GM18508 (cell line): ENCODE results near the gene MPL.
"Not testable (repeated sequence)": the region's sequence is repeated elsewhere in the genome, so short reads cannot be mapped to it uniquely, and the experiment has no call there.

Experiments used
- ATAC-seq: cut with Tn5 transposase; IDR thresholded peaks from one replicate; pipeline ENCODE4 v1.9.1; 2021; ENCODE audit warnings: moderate number of reproducible peaks; ENCODE audit not compliant: insufficient read depth, unreplicated experiment

The MPL gene

GRCh38 chr1:43369779-43370178, 32.2 kb downstream of the MPL start:
- ATAC-seq, result not testable (repeated sequence)

DNA sequence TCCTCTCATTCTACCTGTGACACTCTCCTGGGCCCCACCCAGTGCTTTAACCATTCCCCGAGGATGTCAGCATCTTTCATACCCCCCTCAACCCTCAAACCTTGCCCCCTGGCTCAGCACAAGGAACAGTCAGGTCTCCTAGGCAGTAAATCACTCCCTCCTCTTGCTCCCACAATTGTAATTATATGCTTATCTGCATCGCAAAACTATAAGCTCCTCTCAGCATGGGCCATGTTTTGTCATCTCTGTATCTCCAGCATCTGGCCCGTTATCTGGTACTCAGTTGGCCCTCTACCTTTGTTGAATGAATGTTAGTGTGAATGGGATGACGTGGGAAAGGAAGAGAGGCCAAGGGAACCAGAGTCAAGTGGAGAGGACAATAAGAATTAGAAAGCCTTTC, 32.9 kb downstream of the MPL start:
- ATAC-seq, result no peak

GRCh38 chr1:43372172-43372571, 34.6 kb downstream of the MPL start:
- no peak for ATAC-seq

- ATAC-seq, result no peak
Observed at GRCh38 chr1:43373066-43373940, 35.7 kb downstream of the MPL start.

DNA sequence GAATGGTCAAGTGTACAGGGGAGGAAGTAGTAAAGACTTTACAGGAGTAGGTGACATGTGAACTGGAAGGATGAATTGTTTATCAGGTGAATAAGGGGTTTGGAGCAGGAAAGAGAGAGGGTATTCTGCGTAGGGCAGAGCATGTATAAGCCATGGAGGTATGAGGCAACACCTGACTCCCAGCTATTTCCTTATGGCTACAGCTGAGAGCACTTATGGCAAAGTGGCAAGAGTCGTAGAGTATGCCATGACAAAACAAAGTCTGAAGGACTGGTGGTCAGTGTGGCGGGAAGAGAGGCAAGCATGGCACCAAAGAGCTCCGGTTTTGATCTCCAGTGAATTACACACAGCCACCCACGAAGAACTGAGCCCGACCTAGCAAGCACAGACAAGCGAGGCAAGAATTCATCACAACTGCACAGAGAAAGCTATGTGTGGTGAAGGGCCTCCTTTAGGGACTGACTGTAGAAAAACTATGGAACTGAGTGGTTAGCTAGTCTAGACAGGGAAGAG, 39.2 kb downstream of the MPL start:
- ATAC-seq, result no peak

DNA sequence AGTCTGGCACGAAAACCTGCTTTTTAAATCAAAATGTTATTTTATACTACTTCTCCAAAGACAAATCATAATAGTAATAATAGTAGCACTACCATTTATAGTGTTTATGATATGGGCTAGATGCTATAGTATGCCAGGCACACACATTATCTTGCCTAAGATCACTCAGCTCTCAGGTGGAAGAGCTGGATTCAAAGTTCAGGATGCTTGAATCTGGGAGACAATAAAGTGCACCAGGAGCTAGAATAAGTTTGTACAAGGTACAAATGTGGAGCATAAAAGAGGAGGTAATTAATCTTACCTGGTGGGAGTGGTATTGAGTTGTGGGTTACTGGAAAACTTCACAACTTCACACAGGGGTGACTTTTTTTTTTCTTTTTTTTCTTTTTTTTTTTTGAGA, 40.2 kb downstream of the MPL start:
- no peak for ATAC-seq

DNA sequence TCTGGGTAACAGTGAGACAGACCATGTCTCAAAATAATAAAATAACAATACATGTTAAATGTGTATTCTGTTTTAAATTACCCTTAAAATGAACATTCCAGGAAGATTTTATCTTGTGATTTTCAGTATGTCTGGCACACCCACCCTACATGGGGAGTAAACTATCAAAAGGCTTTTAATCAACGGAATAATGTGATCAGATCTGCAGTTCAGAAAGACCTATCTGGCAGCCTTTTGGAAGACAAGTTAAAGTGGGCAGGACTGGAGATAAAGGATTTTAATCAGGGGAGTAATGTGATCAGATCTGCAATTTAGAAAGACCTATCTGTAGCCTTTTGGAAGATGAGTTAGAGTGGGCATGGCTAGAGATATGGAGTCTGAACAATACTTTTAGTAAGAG, 41.9 kb downstream of the MPL start:
- no peak for ATAC-seq

DNA sequence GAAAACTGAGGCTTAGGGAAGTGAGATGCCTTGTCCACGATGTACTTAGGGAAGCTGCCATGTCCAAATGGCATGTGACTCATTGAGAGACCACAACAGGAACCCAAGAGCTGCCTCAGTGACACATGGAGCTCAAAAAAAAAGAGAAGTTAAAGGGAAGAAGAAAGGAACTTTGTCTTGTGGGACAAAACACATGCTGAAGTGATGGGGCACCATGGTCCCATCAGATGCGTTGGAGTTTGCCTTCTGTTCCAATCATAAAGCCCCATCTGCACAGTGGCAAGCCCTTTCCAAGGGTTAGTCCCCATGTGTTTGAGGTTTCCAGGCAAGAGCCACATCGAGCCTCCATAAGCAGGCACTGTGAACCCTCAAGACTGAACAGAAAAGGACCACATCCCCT, 44.0 kb downstream of the MPL start:
- no peak for ATAC-seq

DNA sequence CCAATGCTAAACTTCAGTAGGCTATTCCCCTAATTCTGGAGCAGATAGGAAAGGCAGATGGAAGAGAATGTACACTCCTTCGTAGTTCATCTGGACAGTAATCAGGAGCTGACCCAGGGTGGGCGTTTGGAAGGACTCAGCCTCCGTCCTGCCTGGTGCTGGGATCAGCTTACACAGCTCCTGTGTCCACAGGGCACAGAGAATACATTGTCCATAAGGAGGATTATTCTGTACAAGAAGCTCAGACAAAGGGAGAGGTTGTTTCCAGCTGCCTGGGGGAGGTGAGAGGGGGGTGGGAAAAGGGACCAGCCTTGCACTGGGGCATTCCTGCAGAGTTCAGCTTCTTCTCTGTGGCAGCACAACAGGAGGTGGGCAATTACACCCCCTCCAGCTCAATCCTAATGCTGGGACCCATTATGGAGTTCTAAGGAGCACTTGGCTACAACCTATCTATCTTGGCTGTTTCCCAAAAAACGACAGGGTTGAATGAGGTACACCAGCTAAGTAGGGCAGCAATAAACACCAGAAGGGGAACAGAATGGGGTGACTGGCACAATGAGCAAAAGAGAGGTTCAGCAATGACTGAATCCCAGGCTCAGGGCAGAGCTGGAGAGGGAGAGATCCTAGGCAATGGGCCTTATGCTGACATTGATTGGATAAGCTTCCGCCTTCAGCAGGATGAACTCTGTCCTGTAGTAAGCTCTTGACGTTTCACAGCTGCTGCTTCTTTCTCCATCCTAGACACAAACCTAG, 44.6 kb downstream of the MPL start:
- no peak for ATAC-seq

DNA sequence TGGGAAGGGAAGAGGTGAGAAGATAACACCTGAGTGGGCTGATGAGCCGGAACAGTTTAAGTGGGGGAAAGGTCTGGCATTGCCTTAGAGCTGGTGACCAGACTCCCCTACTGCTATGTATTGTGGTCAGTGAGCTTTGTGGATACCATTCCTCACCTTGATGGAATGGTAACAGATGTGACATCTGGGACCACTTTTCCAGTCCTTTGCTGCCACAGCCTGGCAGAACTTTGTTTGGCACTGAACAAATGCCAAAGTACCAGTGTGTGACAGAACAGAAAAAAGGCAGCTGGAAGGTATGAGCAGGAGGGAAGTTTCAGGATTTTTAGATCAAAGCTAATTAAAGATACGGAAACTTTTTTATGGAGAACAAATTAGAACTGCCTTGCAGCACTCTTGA, 45.8 kb downstream of the MPL start:
- ATAC-seq, result no peak

- no peak for ATAC-seq
Observed at GRCh38 chr1:43386676-43387075, 49.1 kb downstream of the MPL start.

GRCh38 chr1:43387976-43388599, 50.5 kb downstream of the MPL start:
- no peak for ATAC-seq

DNA sequence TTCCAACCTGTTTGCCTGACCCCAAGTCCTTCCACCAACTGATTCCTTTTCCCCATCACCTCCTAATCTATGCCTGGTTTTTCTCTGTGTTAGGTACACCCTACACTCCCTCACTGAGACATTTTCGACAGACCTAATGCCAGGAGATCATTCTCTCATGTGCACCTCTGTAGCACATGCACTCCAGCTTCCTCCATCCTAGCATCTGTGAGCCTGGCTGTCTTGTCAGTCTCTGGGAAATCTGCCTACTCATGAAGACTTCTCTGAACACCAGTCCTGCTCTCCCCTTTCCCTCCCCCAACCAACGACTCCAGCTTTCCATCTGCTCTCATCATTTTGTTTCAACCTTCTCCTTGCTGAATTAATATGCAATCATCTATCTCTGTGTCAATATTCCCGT, 51.0 kb downstream of the MPL start:
- ATAC-seq, result no peak

DNA sequence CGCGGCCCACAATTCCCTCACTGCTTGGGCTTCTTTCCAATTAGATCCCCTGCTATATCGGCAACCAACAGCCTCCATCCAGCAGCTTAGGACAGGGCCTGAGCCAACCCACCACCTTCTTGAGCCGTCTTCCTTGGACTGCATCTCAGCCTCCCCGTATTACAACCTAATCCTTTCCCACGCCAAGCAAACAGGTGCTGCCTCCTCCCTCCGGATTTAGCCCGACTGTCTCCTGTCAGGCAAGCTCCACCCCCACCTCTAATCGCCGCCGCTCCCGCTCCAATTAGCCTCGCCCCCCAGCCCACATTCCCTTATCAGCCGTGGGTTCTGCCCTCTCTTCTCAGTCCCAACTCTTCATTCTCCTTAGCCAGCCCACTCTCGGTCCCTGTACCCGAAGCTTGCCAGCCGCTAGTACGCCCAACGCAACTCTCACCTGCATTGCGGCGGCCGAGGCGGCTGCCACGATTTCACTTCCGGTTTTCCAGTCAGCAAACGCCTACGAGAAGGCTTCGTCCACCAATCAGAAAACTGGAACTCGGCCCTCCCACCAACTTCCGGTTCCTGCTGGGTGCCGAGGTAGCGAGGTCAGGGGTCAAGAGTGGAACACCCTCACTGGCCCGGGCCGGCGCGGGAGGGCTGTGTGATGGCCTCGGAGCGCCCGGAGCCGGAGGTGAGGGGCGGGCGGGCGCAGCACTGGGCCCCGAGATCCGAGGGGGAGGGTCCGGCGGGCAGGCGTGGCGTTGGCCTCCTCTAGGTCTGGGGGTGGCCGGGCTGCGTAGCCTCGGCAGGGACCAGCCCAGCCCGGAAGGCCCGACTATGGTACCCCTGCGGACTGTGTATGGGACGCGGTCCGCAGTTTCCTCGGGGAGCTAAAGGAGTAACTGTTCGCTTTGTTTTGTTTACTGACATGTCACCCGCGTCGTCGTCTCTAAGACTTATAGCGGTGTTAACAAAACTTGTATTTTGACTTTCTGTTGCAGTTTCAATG, 52.0 kb downstream of the MPL start, which contains the start of the genes MED8 and SZT2:
Gene MED8, minus strand, starts transcription at position 475 of the 988 bp plus-strand sequence. Its CDS starts 36 bp downstream, at position 439.
Gene SZT2, plus strand, starts transcription at position 574 of the 988 bp plus-strand sequence. Its CDS starts 70 bp downstream, at position 644.
- ATAC-seq, result no peak

DNA sequence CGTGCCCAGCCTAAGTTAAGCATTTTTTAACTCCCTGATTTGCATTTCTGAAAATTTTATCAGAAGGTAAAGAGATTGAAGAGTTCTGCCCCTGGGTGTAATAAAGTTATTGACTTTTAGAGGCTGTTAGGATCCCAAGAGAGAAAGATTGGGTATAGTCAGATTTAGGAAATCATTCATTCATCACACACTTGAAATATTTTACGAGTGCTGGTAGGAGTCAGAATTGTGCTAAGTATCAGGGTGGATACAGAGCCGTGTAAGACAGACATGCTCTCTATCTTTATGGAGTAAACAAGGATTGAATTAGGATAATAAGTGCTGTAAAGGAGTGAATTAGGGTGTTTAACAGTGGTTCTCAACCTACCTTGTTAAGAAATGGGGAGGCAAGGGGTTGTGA, 55.1 kb downstream of the MPL start:
- no peak for ATAC-seq

DNA sequence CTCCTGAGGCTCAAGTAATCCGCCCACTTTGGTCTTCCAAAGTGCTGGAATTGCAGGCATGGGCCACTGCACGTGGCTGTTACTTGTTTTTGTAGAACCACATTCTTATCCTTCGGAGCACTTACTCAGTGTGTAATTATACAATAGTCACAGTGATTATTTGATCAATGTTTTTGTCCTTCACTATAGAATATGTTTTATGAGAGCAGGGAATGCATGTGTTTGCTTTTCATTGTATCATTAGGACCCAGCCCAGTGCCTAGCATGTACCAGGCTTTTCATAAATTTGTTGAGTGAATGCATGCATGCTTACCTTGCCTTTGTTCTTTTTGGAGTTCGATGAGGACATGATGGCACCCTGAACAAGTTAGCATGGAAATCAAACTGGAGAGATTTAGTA, 57.9 kb downstream of the MPL start:
- ATAC-seq, result no peak

- no peak for ATAC-seq
Observed at GRCh38 chr1:43396059-43396458, 58.4 kb downstream of the MPL start.

- ATAC-seq, result no peak
Observed at GRCh38 chr1:43398227-43398626, 60.6 kb downstream of the MPL start.

DNA sequence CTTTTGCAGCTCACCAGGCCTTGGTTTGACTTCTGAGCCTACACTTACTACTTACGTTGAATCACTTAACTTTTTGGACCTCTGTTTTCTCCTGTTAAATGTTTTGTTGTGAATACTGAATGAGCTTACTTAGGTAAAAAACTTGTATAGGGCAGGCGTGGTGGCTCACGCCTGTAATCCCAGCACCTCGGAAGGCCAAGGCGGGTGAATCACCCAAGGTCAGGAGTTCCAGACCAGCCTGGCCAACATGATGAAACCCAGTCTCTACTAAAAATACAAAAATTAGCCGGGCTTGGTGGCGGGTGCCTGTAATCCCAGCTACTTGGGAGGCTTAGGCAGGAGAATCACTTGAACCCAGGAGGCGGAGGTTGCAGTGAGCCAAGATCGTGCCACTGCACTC, 62.8 kb downstream of the MPL start:
- not testable (repeated sequence) for ATAC-seq
